Hematopoietic multipotent progenitor cell (in vitro differentiated cells): Measurements from ENCODE around the gene CFAP74. TPM values are rescaled to one million over a fixed set of nuclear protein-coding genes. Genes with fewer than 3 reads are reported as not detected.

ENCODE experiments used
- DNase-seq, 3 donors: peaks; one replicate each; pipeline ENCODE4 v3.0.0-alpha.2; 2011 to 2015; ENCODE audit warnings: low read depth in 2 of 3, low spot score in 2 of 3
- total RNA-seq: library from RNA; depleted of rRNA; stranded (reverse); fragments of >200 nt; gene quantifications from one replicate; pipeline ENCODE4 v1.2.3, GENCODE V29; 2012

The CFAP74 gene
- total RNA-seq, 1 donor: not detected

DNA sequence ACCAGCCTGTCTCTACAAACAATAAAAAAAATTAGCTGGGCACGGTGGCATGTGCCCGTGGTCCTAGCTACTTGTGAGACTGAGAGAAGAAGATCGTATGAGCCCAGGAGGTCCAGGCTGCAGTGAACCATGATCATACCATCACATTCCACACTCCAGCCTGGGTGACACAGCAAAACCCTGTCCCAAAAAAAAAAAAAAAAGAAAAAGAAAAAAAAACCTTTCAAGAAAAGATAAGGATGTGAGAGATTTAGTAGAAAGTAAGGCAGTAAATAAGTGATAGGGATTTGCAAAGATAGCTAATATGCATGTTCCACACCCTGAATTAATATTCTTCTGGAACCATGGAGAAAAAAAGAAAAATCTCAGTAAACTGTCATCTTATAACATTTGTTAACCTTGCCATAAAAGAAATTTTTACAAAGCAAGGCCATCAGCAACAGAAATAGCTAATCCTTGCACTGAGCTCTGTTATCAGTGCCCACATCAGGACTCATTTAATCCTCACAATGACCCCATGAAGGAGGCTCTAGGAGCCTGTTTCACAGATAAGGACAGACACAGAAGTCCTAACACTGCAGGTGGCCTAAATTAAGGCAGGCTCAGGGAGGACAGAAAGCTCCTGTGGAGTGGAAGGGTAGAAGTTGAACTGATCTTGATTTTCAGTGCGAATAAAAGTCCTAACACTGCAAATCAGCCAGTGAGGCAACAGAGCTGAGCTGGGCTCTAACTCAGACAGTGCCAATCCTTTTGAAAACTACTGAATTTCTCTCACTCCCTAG, 120.3 kb downstream of the CFAP74 start:
- DNase-seq: no peak

DNA sequence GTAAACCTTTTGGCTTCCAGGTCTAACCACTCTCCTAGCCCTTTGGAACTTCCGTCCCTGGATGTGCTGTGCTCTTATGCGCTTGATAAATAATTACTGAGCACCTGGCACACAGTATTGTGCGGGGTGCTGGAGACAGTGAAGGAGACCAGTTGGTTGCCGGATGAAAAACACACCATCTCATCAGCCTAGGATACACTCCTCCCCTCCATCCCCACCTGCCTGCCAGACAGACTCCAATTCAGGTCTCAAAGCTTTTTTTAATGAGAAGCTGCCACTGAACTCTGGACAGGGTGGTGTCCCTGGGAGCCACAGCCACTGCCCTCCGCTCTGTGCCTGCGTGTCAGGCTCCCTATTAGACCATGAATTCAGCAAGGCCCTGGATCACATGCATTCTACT, 121.9 kb downstream of the CFAP74 start:
- DNase-seq: no peak

DNA sequence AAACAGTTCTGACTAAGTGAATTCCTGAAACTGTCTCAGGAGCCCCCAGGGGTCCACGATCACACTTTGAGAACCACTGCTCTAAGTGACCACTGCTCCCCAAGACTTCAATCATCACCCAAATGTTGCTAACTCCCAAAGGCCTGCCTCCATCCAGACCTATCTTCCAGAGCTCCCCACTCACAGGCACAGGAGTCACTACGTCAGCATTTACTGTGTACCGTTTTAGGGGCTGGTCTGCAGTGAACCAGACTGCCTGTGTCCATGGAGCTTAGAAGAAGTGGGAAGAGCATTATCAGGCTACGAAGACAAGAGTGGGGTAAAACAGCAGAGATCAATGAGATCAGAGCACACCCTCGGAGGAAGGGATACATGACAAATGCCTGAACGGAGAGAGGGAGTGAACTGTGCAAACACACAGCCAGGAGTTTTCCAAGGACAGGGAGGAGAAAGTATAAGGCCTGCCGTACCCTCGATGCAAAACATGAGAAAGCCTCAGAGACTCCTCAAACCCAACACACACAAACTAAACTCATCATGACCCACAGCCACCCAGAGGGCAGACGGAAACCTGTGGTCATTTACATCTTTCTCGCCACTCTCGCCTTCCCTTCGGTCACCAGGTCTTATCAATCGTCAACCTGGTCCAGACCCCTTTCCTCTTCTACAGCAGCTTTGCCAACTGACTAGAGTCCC, 122.8 kb downstream of the CFAP74 start:
- DNase-seq: no peak

DNA sequence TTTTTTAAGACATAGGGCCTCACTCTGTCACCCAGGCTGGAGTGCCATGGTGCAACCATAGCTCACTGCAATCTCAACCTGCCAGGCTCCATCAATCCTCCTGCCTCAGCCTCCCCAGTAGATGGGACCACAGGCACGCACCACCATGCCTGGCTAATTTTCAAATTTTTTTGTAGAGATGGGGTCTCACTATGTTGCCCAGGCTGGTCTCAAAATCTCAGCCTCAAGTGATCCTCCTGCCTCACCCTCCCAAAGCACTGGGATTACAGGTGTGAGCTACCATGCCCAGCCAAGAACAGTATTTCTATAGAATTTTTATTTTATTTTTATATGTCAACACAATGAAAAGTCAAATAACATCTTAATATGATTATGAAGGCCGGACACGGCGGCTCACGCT, 123.6 kb downstream of the CFAP74 start:
- DNase-seq: no peak

DNA sequence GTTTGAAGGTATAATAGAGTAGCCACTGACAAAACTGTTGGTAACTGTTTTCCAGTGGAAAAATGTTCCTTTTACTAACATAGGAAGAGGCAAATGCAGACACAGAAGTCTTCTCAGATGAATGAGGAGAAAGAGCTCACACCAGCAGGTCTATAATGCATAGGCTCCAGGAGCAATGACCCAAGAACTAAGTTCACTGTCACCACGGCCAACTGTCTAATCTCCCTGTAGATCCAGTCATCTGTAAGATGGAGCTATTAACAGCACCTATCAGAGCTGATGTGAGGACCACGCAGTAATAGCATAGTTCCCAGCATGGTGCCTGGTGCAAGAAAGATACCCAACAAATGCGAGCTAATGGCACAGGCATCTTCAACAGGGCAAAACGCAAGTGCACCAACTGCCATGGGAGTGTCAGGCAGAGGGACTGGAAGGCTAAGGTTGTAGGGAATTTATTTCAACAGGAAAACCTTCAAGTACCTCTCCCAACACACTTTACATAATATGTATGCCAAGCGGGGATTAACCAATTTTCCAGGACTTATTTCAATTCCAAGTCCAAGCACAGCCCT, 125.6 kb downstream of the CFAP74 start:
- no peak for DNase-seq

- DNase-seq: no peak
These were observed 127.2 kb downstream of the CFAP74 start for GRCh38 chr1:1876335-1876930.

- no peak for DNase-seq
These were observed 127.7 kb downstream of the CFAP74 start for GRCh38 chr1:1875932-1876331.

DNA sequence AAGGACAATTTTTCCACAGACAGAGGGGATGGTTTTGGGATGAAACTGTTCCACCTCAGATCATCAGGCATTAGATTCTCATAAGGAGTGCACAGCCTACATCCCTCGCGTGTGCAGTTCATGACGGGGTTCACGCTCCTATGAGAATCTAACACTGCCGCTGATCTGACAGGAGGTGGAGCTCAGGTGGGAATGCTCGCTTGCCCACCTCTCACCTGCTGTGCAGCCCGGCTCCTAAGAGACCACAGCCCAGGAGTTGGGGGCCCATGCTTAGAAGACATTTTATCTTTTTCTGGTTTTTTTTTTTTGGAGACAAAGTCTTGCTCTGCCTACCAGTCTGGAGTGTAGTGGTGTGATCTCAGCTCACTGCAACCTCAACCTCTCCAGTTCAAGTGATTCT, 128.7 kb downstream of the CFAP74 start:
- no peak for DNase-seq

GRCh38 chr1:1873186-1873585, 130.4 kb downstream of the CFAP74 start:
- DNase-seq: no peak

- DNase-seq: no peak
These were observed 131.1 kb downstream of the CFAP74 start for GRCh38 chr1:1872329-1872994.

Other genes with a start within 250 kb of the CFAP74 start
- 25.9 TPM for gene NADK, start 225.3 kb downstream of the CFAP74 start, total RNA-seq
- gene GNB1, start 112.7 kb downstream of the CFAP74 start, total RNA-seq: 106 TPM
- 0.27 TPM for gene CALML6, start 88.5 kb downstream of the CFAP74 start, total RNA-seq
- 0.27 TPM for gene TMEM52, start 84.5 kb downstream of the CFAP74 start, total RNA-seq
- 0.27 TPM for gene GABRD, start 15.6 kb upstream of the CFAP74 start, total RNA-seq
- gene PRKCZ, start 46.6 kb upstream of the CFAP74 start, total RNA-seq: 24.8 TPM
- 24.8 TPM for gene FAAP20, start 191.0 kb upstream of the CFAP74 start, total RNA-seq
- gene SKI, start 224.5 kb upstream of the CFAP74 start, total RNA-seq: 25.3 TPM